Thoracic aorta (tissue), 2 donors: ENCODE measurements around the gene PDE6D. TPM values are rescaled to one million over a fixed set of nuclear protein-coding genes. Genes with fewer than 3 reads are reported as not detected.

Source experiments
- ATAC-seq: fragments of 150-250 bp; one replicate; pipeline ENCODE4 v1.8.0; 2017; ENCODE audit warnings: low read depth; ENCODE audit not compliant: insufficient number of reproducible peaks, low FRiP score
- DNase-seq: peaks from one replicate; pipeline ENCODE4 v3.0.0-alpha.2; 2020; ENCODE audit warnings: low spot score
- H3K27ac ChIP-seq, 2 donors: fragments of 200-600 bp; sonication (generic); 1 replicate in 1 of 2; 2 replicates in 1 of 2; pipeline ENCODE4 v1.5.1; 2016; ENCODE audit warnings: mild to moderate bottlenecking in 2 of 2, moderate library complexity in 2 of 2
- H3K27me3 ChIP-seq: fragments of 200-600 bp; sonication (generic); replicated peaks from 2 replicates; pipeline ENCODE4 v1.6.0; 2016; ENCODE audit warnings: mild to moderate bottlenecking; ENCODE audit not compliant: insufficient read depth
- H3K36me3 ChIP-seq: fragments of 200-600 bp; sonication (generic); one replicate; pipeline ENCODE4 v1.5.1; 2016
- H3K4me1 ChIP-seq, 2 donors: fragments of 200-600 bp; sonication (generic); 1 replicate in 1 of 2; 2 replicates in 1 of 2; pipeline versions ENCODE4 v1.5.1 to v1.6.0; 2016; ENCODE audit warnings: low read depth in 2 of 2, mild to moderate bottlenecking in 1 of 2; ENCODE audit not compliant: control insufficient read depth in 1 of 2
- H3K4me3 ChIP-seq: fragments of 200-600 bp; sonication (generic); 2 replicates; pipeline ENCODE4 v1.5.1; 2016; ENCODE audit warnings: mild to moderate bottlenecking
- H3K9me3 ChIP-seq: fragments of 200-600 bp; sonication (generic); 2 replicates; pipeline ENCODE4 v1.5.1; 2016
- total RNA-seq, 2 donors: library from RNA; depleted of rRNA; stranded (reverse); fragments of >200 nt; gene quantifications; one replicate each; pipeline versions ENCODE4 v1.1.0 to v1.2.3, GENCODE V29; 2016
- TF ChIP-seq, protein P1 (sequence below): fragments of 200-600 bp; sonication (generic); IDR thresholded peaks from one replicate; pipeline ENCODE4 v1.5.1; 2019; ENCODE audit warnings: antibody characterized with exemption

The PDE6D gene
- total RNA-seq, 2 donors from 2014 or later: 24.9 to 30.2 TPM

DNA sequence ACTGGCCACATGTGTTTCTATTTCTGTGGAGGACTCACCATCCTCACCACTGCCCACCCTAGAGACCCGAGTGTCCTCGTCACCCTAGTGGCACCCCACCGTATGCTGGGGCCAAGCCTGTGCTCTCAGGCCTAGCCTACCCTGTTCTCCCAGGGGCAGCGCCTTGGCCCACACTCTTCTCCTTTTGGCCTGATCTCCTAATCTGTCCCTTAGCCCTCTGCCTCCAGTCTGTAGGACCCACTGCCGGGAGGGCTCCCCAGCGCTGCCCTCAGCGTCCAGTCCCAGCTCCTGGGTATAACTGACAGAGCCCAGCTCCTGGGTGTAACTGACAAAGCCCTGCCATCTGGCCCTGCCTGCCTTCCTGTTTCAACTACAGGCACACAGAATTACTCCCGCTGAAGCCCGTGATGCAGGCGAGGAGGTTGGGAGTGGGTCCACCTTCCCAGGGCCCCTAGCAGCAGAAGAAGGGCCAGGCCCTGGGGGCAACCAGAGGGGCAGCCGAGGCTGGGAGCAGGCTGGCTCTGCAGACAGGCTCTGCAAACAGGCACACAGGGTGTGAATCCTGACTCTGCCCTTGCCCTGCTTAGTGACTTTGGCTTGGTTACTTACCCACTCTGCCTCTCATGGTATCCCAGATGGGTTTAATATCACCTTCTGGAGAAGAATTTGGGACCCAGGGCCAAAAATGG lies 98.3 kb downstream of the PDE6D start:
- ATAC-seq (no peak), DNase-seq (no peak)
- H3K27ac ChIP-seq: no peak overlapping the region
- no peaks in the 10 kb centered on the region for H3K27me3 ChIP-seq
- H3K36me3 ChIP-seq: no peaks in the 10 kb centered on the region
- TF ChIP-seq, protein P1, sequence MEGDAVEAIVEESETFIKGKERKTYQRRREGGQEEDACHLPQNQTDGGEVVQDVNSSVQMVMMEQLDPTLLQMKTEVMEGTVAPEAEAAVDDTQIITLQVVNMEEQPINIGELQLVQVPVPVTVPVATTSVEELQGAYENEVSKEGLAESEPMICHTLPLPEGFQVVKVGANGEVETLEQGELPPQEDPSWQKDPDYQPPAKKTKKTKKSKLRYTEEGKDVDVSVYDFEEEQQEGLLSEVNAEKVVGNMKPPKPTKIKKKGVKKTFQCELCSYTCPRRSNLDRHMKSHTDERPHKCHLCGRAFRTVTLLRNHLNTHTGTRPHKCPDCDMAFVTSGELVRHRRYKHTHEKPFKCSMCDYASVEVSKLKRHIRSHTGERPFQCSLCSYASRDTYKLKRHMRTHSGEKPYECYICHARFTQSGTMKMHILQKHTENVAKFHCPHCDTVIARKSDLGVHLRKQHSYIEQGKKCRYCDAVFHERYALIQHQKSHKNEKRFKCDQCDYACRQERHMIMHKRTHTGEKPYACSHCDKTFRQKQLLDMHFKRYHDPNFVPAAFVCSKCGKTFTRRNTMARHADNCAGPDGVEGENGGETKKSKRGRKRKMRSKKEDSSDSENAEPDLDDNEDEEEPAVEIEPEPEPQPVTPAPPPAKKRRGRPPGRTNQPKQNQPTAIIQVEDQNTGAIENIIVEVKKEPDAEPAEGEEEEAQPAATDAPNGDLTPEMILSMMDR: no peak
- H3K9me3 ChIP-seq: no peaks in the 10 kb centered on the region
- H3K4me3 ChIP-seq: no peak overlapping the region
- peaks cover 0 to 17% of the 10 kb centered on the region in 2 donors for H3K4me1 ChIP-seq

Other genes with a start within 250 kb of the PDE6D start
- not detected for gene TEX44, start 188.4 kb downstream of the PDE6D start, total RNA-seq
- gene PTMA, start 72.8 kb downstream of the PDE6D start, total RNA-seq: 1,000 to 10,000 TPM in 1 of 2 donors, 100 to 1,000 TPM in 1; 700 to 1,022 TPM
- 10 to 100 TPM; 25.5 to 25.7 TPM for gene COPS7B, start 5.2 kb upstream of the PDE6D start, total RNA-seq
- gene NPPC, start 145.1 kb upstream of the PDE6D start, total RNA-seq: not detected
- 10 to 100 TPM; 26.4 to 32.5 TPM for gene DIS3L2, start 180.4 kb upstream of the PDE6D start, total RNA-seq